Glomerular visceral epithelial cell (primary cell): ENCODE data around the gene CA10.

Source experiments
- DNase-seq: peaks from one replicate; pipeline ENCODE4 v3.0.0-alpha.2; 2016; ENCODE audit errors: extremely low spot score

Gene CA10

DNA sequence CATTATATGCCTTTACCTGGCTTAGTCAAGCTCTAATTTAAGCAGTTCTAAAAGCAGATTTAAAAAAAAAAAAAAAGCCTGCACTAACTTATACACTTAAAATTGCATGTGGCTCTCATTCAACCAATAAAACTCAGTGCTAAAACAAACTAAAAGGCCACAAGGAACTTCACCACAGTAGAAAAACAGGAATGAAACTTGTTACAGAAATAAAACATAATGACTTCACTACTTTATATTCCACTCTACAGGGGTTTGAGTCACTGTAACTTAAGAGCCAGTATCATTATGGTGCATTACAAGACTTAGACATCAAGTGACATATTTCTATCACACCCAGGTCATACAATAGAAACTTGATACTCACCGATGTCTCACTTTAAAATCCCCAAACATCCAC lies 11.1 kb downstream of the CA10 start:
- DNase-seq: no peak

DNA sequence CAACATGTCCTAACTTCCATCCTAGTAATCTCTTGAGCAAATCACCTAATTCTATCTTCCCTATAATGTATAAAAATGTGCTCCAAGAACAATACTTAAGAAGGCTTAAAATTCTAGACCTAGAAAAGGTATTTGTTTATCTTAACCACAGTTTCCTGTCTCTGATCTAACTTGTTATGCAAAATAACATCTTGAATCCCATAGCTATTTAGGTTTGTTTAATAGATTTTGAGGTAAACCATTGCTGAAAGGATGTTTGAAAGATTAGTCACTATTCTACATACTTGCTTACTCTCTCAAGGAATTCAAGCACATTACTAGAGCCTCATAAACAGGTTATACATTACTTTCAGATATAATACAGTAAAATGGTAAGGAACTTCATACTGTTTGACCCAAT lies 13.0 kb downstream of the CA10 start:
- no peak for DNase-seq

DNA sequence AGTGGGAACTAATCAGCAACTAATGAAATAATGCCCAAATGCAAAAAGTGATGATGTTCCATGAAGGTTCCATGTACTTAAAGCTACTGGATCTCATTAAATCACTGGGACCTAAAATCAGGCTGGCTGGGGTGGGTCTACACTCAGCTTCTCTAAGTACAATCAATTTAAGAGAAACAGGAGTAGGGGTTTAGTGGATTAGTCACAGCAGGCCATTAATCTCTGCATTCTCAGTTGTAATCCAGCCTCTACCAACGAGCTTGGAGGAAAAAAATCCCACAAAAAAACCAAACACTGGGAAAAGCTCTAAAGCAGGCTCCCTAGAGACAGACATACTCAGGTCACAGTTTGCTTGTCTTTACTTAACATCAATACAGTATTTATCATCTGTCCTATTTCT lies 15.0 kb downstream of the CA10 start:
- DNase-seq: no peak

DNA sequence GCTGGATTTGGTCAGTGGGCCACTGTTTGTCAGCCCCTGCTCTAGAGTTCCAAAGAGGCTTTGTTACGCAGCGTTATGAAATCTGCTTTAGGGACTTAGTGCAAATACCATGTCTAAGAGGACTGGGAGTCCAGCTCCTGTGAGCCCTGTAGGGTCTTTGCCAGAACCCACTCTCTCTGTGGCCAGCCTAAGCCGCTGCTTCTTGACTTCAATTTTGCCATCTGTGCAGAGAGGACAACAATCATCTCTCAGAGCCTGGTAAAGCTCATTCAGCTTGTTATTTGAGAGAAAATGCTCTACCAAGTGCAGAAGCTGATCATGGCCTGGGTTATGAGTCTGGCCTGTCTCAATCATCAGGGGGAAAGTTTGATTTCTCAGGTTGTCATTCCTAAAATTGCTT lies 17.9 kb downstream of the CA10 start:
- no peak for DNase-seq

DNA sequence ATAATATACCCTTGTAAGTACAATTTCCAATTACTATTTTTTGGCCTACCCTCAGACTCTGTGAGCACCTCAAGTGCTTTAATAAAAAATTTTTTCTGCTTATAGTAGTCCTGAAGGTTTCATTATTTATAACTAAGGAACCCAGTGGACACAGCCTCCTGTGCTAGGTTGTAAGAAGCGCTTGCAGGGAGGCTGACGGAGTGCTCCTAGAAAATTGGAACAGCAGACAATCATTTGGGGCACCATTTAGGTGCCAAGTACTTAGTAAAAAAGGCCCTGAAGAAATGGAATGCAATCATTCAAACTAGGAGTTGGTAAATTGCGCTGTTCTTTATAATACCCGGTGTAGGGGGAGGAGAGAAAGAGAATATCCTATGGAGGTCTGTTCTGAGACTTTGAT lies 19.8 kb downstream of the CA10 start:
- DNase-seq: no peak

DNA sequence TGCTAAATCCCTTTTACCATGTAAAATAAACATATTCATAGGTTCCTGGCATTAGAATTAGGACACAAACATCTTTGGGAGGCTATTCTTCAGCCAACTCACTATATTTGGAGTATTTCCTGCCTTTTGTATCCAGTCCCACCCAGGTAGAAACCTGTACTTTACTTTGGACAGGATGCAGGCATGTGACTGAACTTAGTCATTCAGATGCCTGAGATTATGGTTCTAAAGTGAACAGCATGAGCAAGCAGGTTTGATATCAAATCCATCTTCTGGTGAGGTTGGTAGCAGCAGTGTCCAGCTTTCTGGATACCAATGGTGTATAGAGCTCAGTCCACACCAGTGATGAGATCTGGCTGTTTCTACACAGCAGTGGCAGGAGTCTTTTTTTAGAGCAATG lies 20.2 kb downstream of the CA10 start:
- no peak for DNase-seq

DNA sequence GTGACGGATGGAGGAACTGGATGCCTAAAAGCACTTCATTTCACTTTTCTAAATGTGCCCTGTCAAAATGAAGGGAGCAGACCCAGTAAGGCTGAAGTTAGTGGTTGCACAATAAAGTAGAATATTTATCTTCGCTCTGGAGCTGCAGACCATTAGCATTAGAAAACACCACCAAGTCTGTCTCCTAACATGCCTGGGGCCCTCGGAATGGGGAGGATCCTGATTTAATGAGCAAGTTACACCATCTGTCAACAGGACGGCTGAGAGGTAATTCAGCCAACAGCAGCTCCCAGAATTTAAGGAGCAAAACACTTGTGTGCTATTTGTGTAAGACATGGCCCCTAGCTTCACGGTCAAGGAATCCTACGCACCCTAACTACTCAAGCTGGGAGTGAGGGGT lies 22.3 kb downstream of the CA10 start:
- no peak for DNase-seq

DNA sequence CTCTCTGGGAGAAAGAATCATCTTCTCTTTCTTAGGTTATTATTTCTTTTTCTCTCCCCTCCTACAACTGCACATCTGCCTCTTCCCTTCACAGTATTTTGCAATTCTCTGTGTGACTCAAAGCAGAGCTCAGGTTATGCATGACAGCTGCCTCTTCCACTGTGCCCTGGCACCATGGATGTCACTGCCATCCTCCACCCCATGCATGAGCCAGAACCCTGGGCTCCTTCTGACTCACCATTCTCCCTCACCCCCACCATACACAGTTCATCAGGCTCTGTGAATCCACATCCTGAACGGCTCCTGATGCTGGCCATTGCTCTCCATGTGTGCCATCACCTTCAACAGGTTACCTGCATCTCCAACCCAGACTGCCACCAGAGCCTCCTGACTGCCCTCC lies 23.9 kb downstream of the CA10 start:
- no peak for DNase-seq

DNA sequence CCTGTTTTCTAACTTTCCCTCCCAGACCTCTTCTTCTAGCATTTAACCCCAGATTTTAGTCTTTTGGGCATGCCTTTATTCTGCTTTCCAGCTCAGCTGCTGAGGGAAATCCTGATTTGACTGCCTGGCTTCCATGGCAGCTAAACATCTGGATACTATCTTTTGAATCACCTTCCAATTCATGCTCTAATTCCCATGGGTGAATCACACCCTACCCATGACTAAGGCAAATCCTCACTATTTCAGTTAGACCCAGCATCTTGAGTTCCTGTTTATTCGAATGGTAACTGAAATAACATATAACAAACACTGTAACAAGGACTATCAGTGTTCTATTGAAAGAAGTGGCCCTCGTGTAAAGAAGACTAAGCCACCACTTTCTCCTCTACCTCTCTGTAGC lies 29.8 kb downstream of the CA10 start:
- DNase-seq: no peak

DNA sequence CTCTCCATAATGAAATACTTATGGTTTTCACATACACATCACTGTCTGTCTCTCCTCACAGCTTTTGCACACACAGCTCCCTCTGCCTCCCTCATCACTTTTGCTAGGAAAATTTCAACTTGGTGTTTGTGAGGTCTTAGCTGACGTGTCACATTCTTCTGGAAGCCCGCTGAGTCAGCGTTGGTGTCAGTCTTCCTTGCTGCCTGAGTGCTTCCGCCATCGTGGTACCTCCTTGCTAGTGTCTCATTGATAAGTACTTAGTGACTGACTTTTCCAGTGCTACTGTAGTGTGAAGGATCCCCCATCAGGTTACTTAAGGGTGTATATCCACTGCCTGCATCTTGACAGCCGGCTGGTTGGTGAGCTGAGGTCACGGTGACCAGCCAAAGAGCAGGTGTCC lies 33.5 kb downstream of the CA10 start:
- DNase-seq: no peak

DNA sequence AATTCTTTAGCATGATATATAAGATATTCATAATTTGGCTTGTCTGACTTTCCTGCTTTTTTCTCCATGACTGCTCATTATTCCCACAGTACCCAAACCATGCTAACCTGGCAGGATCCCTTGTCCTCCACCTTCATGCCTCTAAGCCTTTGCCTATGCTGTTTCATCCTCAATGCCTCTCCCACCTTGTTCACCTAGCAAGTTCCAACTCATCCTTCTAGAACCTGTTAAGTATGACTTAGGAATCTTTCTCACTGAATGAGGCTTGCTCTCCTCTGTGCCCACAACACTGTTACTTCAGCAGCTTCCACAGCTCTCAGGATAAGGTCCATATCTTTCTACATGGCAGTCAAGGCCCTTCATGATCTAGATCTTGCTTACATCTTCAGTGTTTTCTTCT lies 34.0 kb downstream of the CA10 start:
- DNase-seq: no peak

DNA sequence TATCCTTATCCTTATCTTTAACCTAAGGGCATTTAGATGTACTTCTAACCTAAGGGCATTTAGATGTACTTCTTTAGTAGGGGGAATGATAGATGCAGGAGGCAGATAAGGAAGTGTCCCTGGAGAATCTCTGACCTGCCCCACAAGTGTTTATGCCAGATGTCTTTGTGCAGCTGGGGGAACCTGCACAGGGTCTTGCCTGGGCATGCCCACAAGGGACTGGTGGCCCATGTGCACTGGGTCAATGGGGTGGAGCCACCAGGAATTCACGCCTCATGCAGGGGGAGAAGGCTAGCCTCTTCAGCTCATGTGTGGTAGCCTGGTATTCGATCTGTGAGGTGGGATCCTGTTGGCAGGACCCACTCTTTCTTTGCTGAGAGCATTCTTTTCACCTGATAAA lies 38.0 kb downstream of the CA10 start:
- no peak for DNase-seq

DNA sequence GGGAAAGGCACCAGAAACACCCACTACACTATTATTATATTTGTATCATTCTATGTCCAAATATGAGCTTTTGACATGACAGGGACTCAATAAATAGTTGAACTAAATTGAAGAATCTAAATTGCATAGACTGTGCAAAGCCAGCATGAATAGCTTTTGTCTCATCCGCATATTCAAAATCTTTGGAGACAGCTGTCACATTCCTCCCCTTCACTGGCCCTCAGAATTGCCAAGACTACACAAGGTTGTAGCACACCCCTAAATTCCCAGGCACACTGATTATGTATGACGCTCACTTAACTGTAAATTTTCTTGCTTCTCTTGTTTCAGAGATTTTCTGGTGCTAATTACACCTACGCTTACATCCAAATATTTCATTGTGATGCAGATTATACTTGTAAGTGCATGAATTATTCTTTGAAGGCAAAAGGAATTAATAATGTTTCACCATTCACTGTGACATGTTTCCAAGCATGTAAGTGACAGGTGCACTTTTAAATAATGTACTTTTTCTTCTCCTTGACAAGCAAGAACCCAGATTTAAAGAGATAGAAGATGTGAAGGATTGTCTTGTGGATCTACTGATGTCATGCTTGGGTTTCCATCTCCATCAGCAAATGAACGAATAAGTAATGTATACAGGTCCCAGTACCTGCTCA lies 47.5 kb downstream of the CA10 start:
- DNase-seq: no peak

DNA sequence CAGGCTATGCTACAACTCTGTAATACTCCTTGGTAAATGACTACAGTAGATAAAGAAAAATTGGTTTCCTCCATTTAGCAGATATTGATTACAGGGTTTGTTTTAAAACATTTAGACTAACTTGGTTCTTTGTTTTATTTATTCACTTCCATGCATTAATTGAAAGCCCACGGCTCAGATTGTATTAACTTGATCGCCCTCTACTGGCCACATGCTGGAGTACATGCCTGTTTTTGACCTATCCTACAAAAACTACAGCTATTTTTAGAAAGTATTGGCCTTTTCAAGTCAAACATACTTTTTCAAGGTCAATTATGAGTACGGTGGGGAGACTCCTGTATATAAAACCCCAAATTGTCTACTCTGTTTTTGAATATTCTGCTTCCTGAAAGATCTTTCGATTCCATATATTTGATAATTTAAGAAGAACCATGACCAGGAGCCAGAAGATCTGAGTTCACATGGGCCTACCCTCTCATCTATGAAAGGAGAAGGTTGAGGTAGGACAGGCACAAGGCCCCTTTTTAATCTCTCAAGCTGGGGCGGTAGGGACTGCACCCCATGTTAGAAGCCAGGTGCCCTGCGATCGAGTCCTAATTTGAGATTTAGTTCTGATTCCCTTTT lies 51.8 kb downstream of the CA10 start:
- DNase-seq: no peak

DNA sequence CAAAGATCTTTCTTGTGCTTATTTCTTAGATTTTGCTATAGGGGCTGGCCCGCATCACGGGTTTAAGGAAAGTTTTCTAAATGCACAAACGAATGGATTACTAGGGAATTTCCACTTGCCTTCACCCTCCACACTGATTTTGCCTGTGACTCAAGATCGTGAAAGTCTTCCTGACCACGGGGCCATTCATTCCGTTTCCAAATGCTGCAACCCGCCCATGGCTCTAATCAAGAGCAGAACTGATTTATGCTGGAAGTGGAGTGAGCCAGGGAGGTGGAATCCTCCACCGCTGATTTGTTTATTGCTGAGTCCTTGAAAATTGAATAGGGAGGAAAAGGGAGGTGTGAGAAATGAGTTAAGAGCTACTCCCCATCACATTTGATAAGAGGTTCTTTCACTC lies 52.4 kb downstream of the CA10 start:
- DNase-seq: no peak

DNA sequence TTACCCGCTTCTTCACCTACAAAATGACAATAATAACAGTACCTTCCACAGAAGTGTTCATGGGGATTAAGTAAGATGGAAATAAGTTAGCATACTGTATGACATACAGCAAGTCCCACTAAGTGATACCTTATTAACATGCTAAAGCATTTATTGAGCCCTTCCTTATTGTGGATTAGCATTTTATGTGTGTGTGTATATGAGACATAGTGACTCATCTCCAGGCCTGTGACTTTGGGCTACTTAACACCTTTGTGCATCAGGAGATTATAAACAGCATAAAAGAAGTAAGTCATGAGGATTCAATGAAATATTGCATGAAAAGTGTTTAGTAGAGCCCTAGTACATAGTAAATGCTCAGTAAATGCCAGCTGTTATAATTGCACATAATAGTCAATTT lies 52.9 kb downstream of the CA10 start:
- DNase-seq: no peak

DNA sequence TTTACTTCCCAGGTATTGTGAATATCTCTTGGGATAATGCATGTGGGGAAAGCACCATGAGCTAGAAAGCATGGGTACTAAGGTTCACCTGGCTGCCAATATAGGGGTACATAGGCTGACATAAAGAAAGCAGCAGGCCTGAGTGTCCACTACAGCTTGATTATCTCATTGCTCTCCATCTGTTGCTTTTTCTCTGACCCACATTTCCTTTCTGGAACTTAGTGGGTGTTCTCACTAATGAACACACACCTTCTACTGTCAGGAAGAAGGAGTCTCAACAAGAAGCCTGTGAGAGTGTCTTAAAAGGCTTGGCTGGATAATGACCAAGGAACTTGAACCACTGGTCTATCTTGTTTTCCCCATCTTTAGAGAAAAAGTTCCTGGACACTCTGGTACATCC lies 62.5 kb downstream of the CA10 start:
- DNase-seq: no peak

DNA sequence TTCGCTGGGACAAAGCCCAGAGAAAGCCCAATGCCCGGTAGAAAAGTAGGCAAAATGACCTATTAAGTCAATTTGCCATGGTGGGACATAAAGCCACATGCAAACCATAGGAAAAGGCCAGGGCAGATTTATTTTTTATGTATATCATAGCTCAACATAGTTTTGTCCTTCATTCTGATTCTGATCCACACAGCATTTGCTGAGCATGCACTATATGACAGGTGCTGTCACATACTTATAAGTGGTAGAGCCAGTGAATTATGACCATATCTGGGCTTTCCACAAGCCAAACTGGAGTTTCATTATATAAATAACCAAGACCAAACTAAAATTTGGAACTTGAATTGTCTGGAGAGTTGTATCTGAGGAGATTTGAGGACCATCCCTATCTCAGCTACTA lies 74.3 kb downstream of the CA10 start:
- DNase-seq: no peak

DNA sequence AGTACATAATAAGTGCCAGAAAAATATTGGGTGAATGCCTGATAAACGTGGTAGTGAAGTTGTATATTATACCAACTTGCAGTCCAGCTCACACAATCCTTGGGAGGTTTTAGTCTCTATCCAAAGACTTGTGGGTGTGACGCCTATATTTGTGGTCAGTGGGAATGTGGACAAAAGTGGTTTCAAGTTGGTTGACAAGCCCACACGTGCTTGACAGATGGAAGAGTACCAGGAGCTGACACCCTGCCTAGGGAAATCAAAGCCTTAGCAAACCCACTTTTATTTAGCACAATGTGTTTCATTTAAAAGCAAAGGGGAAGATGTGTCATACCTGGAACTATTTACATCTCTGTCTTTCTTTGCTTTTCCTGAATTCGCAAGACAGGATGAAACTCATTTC lies 79.0 kb downstream of the CA10 start:
- DNase-seq: no peak

DNA sequence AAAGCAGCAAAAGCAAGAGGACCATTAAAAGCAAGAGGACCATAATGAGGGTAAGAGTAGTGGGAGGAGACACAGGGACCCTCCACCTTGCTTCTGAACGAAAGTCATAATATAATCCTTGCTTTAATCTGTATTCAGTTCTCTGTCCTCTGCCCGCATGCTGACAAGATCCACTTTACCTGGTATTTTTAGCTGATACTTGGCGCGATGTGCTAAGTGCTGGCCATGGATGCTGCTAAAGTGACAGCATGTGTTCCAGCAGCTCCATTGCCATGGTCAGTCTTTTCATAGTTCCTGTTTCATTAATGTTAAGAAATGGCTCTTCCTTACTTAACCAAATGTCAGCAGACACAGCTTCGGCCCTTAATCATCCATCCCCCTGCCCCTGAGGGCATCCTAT lies 86.8 kb downstream of the CA10 start:
- DNase-seq: no peak

DNA sequence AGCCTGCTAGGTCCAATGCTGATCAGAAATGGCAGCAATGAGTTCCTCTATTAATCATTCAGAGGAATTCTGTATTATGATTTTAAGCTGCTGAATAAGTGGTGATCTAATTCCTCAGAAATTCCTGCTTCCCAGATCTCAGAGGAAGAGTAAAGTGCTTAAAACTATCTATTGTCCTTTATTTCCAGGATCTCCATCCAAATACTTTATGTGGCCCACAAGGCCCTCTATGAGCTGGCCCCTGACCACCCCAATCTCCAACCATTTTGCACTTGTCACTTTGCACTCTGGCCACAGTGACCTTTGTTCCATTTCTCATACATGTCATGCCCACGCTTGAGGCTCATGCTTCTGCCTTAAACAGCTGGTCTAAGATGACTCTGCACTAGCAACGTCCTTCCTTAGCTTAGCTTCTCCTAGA lies 93.7 kb downstream of the CA10 start:
- no peak for DNase-seq

DNA sequence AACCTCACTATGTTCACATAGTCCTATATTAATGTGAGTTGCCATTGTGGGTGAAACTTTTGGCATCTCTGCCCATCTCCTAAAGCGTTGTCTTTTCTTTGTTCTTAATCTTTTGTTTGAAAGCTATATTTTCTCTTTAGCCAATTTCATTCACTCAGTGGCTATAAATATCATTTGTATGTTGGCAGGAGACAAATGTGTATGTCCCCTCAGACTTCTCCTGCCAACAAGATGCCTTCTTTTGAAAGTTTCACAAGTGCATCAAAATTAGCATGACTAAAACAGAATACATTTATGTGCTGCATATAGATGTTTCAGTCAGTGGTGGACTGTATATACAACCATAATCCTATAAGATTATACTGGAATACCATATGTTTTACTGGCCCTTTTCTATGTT lies 109.0 kb downstream of the CA10 start:
- no peak for DNase-seq

DNA sequence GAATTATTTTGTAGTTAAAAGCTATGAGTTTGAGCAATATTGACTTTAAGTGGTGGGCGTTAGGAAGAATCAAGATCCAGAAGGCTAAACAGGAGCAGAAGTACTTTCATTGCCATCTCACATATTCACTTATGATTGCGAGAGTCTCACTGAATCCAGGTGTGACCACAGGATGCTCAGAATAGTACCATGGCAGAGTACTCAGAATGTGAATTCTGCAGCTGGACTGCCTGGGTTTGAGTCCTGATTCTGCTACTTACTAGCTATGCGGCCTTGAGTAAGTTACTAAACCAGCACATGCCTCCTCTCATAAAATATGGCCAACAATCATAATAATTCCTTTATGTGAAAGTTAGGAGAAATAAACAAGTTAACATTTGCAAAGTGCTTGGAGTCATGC lies 109.5 kb downstream of the CA10 start:
- no peak for DNase-seq
